T-helper 22 cell (primary cell): ENCODE measurements around the gene GGNBP2.

Experiments
- DNase-seq: peaks from one replicate; pipeline ENCODE4 v3.0.0-alpha.2; 2020; ENCODE audit warnings: low read depth

Gene GGNBP2

GRCh38 chr17:36550491-36551417 is 6.0 kb downstream of the GGNBP2 start:
- DNase-seq = no peak

GRCh38 chr17:36553459-36553858 is 8.7 kb downstream of the GGNBP2 start:
- no peak for DNase-seq

GRCh38 chr17:36566081-36566480 is 21.4 kb downstream of the GGNBP2 start:
- no peak for DNase-seq

DNA sequence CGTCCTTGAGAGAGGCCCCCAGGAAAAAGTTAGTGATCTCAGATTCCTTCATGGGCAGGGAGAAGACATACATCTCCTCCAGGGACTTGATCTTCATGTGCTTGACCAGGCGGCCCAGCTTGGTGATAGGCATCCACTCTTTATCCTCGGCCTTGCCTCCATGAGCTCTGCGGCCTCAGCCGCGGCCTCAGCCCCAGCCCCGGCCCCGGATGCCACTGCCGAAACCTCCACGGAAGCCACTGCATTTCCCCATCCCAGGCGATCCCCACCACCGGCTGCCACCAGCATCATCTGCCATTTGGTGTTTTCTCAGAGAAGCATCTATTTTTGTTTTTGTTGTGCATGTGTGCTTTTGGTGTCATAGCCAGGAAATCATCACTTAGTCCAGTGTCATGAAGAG is 30.3 kb downstream of the GGNBP2 start:
- no peak for DNase-seq

GRCh38 chr17:36576793-36577192 is 32.1 kb downstream of the GGNBP2 start:
- DNase-seq = no peak

DNA sequence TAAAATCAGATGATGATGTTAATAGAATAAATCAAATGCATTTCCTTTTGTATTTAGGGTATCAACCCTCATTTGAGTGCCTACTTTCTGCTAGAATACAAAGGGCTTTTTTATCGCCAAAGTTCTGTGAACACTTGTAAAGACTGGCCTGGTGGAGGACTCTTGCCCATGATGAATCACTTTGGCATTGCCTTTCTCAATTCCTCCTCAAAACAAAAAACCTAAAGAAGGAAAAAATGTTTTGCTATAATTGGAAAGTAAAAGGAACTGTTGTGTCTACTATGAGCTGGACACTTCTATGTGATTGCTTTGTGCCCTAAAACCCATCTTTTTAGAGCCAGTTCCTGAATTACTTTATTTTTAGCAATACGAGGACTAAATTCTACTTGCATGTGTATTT is 34.0 kb downstream of the GGNBP2 start:
- no peak for DNase-seq

DNA sequence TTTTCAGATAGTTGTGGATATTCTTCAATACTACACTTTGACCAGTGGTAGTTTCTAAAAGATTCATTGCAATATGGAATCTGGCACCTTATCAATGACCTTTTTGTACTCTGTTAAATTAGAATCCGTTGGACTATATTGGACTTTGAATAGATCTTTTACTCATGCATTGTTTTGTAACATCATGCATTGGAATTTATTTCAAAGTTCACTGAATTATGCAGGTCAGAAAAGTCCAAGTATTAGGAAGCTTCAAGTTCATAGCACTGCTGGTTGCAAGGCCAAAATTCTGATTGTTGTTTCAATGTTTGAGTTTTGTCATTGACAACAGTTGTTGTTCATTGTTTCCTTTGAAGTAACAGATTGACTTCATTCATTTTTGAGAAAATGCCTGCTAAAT is 39.1 kb downstream of the GGNBP2 start:
- DNase-seq = no peak

- DNase-seq = no peak
These were observed 41.4 kb downstream of the GGNBP2 start for GRCh38 chr17:36586138-36586537.

- DNase-seq = no peak
These were observed 45.4 kb downstream of the GGNBP2 start for GRCh38 chr17:36590082-36590481.

DNA sequence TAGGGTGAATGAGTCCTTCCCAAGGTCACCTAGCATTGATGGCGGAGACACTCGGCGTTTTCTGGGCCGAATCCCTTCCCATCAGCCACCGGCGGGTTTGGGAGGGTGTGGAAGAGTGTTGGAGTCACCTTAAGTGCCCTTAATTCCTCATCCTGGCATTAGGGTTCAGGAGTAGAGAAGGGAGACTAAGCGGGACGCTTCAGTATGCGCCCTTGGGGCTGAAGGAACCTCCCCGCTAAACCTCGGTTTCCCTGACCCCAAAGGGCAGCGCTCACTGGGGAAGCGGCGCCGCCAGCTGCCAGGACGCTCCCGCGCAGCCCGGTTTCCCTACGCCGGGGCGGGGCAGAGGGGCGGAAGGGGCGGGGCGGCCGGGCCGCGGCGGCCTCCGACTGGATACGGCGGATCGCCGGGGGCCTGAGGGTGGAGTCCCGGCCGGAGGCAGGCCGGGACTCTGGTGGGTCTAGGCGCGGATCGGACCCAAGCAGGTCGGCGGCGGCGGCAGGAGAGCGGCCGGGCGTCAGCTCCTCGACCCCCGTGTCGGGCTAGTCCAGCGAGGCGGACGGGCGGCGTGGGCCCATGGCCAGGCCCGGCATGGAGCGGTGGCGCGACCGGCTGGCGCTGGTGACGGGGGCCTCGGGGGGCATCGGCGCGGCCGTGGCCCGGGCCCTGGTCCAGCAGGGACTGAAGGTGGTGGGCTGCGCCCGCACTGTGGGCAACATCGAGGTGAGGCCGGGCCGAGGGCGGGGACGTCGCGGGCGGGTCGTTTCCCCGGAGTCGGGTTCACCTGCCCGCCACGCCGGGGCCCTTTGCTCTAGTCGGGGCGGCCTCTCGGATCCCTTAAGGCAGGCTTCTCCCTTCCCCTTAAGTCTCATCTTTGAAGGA is 47.0 kb downstream of the GGNBP2 start, which contains the start of gene DHRS11:
TSS of gene DHRS11 (plus strand) at position 446 of the 882 bp plus-strand sequence. CDS start at position 577, 131 bp downstream.
- DNase-seq = peak; percentile 62

DNA sequence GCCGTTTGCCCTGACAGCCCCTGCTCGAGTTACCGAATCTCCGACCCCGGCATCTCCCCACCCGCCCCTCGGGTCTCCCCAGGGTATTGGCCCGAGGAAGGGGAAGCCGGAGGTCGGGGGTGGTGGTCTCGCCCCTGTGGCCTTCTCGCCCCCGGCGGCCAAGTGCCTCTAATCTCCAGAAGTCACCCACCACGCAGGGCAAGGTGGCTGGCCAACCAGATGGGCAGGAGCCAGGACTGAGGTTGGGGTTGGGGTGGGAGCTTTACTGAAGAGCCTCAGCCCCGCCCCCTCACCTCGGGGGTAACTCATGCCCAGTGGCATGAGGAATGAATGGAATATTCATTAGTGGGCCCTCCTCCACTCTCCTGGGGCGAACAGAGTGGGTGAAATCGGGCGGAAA is 47.6 kb downstream of the GGNBP2 start:
- DNase-seq = no peak

GRCh38 chr17:36592716-36593321 is 48.1 kb downstream of the GGNBP2 start:
- DNase-seq = no peak

DNA sequence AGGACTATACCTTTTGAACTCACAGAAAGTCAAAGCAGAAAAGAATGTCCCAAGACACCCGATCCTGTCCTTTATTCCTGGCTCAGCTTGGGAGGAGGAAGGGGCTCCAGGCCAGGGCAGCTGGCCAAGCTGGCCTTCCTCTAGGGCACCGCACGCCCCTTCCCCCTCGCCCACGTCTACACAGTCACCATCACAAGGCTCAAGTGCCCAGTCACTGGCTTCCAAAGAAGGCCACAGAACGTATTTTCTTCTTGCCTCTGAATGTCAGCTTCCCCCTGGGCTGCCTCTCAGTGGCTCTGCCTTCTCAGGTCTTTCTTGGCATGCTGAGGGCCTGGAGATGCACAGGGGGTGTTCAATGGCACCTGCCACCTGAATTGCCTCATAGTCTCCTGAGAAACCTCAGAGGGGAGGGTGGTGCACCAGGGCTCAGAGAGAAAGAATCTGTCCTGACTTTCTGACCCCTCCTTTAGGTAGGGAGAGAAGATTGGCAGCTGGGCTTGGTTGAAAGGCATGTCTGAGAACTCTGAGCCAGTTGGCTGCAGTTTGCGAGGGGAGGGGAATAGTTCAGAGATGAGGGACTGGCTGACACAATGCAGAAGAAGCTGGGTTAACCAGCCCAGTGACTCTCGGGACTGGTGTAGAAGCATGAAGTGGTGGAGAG is 49.1 kb downstream of the GGNBP2 start:
- no peak for DNase-seq

- no peak for DNase-seq
These were observed 50.1 kb downstream of the GGNBP2 start for GRCh38 chr17:36594626-36595401.

- no peak for DNase-seq
These were observed 52.5 kb downstream of the GGNBP2 start for GRCh38 chr17:36597226-36597625.

GRCh38 chr17:36597866-36598777 is 53.4 kb downstream of the GGNBP2 start:
- DNase-seq = no peak

- DNase-seq = no peak
These were observed 54.3 kb downstream of the GGNBP2 start for GRCh38 chr17:36598951-36599401.

DNA sequence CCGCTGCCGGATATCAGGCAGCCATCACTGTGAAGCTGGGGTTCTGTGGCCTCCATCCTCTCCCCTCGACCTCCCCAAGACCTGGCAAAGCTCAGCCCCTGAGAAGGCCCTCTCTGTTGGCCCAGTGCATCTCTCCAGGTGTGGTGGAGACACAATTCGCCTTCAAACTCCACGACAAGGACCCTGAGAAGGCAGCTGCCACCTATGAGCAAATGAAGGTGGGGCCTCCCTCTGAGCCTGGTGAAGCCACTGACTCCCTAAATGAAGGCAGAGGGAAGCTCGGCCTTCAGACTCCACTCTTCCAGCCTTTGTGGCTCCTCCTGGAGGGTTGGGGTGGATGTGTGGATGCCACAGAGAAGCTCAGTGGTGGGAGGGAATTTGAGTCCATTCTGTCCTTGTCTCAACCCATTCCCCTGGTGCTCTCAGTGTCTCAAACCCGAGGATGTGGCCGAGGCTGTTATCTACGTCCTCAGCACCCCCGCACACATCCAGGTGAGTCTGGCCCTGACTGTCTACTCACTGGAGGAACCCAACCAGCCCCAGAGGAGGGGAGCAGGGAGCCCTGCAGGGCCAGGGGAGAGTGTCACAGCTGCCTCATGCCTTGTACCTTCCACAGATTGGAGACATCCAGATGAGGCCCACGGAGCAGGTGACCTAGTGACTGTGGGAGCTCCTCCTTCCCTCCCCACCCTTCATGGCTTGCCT is 55.0 kb downstream of the GGNBP2 start:
- no peak for DNase-seq

DNA sequence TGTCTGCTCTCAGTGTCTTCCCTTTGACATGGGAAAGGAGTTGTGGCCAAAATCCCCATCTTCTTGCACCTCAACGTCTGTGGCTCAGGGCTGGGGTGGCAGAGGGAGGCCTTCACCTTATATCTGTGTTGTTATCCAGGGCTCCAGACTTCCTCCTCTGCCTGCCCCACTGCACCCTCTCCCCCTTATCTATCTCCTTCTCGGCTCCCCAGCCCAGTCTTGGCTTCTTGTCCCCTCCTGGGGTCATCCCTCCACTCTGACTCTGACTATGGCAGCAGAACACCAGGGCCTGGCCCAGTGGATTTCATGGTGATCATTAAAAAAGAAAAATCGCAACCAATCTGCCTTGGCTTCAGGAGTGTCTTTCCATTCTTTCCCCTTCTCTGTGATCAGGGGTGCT is 55.7 kb downstream of the GGNBP2 start:
- DNase-seq = no peak
